Progenitor cell of endocrine pancreas (in vitro differentiated cells): ENCODE data around the gene RFC4. TPM values are rescaled to one million over a fixed set of nuclear protein-coding genes. Genes with fewer than 3 reads are reported as not detected.

Experiments
- DNase-seq: peaks from one replicate; pipeline ENCODE4 v3.0.0; 2021; ENCODE audit warnings: low spot score; ENCODE audit not compliant: unreplicated experiment
- H3K27ac Mint-ChIP-seq: 2 replicates; pipeline ENCODE4 v1.8.0; 2021; ENCODE audit warnings: mild to moderate bottlenecking, moderate library complexity, mixed read lengths
- H3K27me3 Mint-ChIP-seq: 2 replicates; pipeline ENCODE4 v1.8.0; 2021; ENCODE audit warnings: mixed read lengths
- H3K36me3 Mint-ChIP-seq: 2 replicates; pipeline ENCODE4 v1.8.0; 2022; ENCODE audit warnings: mixed read lengths; ENCODE audit not compliant: insufficient read depth
- H3K4me1 Mint-ChIP-seq: 2 replicates; pipeline ENCODE4 v1.8.0; 2021; ENCODE audit warnings: low read depth, mixed read lengths
- H3K4me3 Mint-ChIP-seq: 2 replicates; pipeline ENCODE4 v1.8.0; 2021; ENCODE audit warnings: low read depth, mild to moderate bottlenecking, moderate library complexity, mixed read lengths
- H3K9me3 Mint-ChIP-seq: 2 replicates; pipeline ENCODE4 v1.8.0; 2021; ENCODE audit warnings: low read depth, mixed read lengths
- CTCF ChIP-seq: fragments of 200-600 bp; sonication (generic); IDR thresholded peaks from one replicate; pipeline ENCODE4 v1.5.0; 2021; ENCODE audit warnings: antibody characterized with exemption, mild to moderate bottlenecking; ENCODE audit not compliant: unreplicated experiment
- total RNA-seq: library from RNA; stranded (reverse); gene quantifications from 2 replicates; pipeline ENCODE4 v1.2.1, GENCODE V29; 2021

RFC4 gene
- total RNA-seq, 1 donor from 2014 or later: 54.3 TPM

DNA sequence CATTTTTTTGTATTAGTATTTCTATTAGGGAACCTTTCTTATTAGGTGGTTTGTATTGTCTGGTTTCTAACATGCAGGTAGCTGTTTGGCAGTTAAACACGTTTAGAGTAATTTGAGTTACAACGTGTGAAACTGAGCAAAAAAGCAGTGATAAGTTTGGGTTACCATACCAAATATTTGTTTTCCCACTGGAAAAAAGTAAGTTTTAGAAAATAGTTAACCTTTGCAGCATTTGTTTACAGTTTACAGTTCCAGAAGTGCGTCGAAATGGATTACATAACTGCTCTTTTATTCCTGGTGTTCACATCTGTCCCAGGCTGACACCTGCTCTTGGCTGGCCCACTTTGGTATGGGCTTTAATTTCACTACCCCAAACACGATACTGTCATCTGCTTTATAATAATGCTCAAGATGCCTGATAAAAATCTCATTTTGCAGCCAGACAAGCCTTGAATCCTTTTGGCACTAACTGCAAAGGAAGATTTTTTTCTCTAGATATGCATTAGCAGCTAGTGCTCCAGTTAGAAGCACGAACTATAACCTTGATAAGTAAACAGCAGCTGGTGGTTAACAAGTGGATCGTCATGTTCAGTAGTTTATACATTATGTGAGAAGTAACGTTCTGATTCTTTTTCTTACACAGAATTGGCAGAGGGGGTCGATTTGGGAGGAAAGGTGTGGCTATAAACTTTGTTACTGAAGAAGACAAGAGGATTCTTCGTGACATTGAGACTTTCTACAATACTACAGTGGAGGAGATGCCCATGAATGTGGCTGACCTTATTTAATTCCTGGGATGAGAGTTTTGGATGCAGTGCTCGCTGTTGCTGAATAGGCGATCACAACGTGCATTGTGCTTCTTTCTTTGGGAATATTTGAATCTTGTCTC lies 17.6 kb downstream of the RFC4 start:
- Mint-ChIP-seq H3K27me3 (no peaks in the 10 kb centered on the region), H3K9me3 (no peaks in the 10 kb centered on the region), H3K27ac (peak overlapping the region; percentile 88), H3K4me1 (peaks cover 28% of the 10 kb centered on the region), H3K36me3 (peaks cover 50% of the 10 kb centered on the region), H3K4me3 (no peak overlapping the region)
- TF ChIP-seq CTCF: no peak
- DNase-seq: no peak

DNA sequence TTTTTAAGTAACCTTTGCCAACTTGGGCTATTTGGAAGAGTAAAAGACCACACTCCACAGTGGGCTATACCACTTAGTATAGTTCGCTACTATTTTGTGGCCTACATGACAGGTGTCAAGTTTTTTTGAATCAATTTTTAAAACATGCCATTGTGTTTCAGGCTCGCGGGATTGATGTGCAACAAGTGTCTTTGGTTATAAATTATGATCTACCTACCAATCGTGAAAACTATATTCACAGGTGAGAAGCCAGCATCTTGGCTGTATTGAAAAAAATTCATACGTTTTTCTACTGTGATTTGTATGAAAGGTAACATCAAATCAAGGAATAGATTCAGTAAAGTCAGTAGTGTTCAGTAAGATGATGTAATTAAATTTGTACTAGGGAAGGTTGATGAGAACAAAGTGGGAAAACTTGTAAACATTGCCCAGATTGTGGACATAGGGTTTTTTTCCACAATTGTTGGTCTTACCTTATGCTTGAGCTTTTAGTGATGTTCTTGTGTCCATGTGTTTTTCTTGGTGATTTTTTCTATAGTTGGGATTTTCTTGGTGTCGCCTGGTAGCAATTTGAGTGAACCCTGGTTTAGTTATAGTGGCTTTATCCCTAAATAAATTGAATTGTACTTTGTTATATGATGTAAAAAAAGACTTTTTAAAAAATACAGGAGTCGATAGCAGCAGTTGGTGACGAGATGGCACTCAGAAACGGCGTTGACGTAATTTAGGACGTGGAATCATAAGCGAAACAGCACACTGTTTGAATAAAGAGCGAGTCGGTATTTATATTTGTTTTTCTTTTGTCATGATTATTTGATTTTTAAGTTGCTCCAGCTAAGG lies 18.4 kb downstream of the RFC4 start:
- Mint-ChIP-seq H3K4me3 (peak overlapping the region; percentile 16), H3K9me3 (no peaks in the 10 kb centered on the region), H3K4me1 (peaks cover 28% of the 10 kb centered on the region), H3K27ac (peak overlapping the region; percentile 86), H3K36me3 (peaks cover 50% of the 10 kb centered on the region), H3K27me3 (no peaks in the 10 kb centered on the region)
- no peak for DNase-seq
- no peak for TF ChIP-seq CTCF

DNA sequence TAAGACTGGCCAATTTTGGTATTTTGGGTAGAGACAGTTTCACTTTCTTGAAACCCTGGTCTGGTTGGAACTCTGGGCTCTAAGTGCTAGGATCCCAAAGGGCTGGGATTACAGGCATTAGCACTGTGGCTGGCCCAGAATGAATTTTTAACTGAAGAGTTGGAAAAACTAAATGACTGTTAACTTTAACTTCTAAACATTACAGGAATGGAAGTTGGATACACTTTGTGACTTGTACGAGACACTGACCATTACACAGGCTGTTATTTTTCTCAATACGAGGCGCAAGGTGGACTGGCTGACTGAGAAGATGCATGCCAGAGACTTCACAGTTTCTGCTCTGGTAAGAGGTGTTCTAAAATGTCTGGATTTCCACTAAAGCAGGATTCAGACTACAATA lies 19.4 kb downstream of the RFC4 start:
- no peak for DNase-seq
- peak overlapping the region; percentile 86 for H3K27ac Mint-ChIP-seq
- peak overlapping the region; percentile 99 for H3K4me3 Mint-ChIP-seq
- no peak for TF ChIP-seq CTCF
- peaks cover 32% of the 10 kb centered on the region for H3K4me1 Mint-ChIP-seq
- H3K27me3 Mint-ChIP-seq: no peaks in the 10 kb centered on the region
- H3K36me3 Mint-ChIP-seq: peaks cover 50% of the 10 kb centered on the region
- no peaks in the 10 kb centered on the region for H3K9me3 Mint-ChIP-seq

- TF ChIP-seq CTCF: no peak
- peak overlapping the region; percentile 99 for H3K4me3 Mint-ChIP-seq
- no peak for DNase-seq
- peaks cover 50% of the 10 kb centered on the region for H3K36me3 Mint-ChIP-seq
- peaks cover 33% of the 10 kb centered on the region for H3K4me1 Mint-ChIP-seq
- peak overlapping the region; percentile 100 for H3K27ac Mint-ChIP-seq
- peaks cover 3% of the 10 kb centered on the region for H3K27me3 Mint-ChIP-seq
- no peaks in the 10 kb centered on the region for H3K9me3 Mint-ChIP-seq
Measured at GRCh38 chr3:186785495-186786018, 20.7 kb downstream of the RFC4 start.
